Prostate gland (tissue), 2 donors: ENCODE measurements around the gene ARHGEF26. TPM values are rescaled to one million over a fixed set of nuclear protein-coding genes. Genes with fewer than 3 reads are reported as not detected.

Experiments
- DNase-seq: peaks from one replicate; pipeline ENCODE4 v3.0.0-alpha.2; 2019; ENCODE audit warnings: low spot score
- H3K27ac ChIP-seq, 2 donors: fragments of 200-600 bp; sonication (generic); 2 replicates each; pipeline ENCODE4 v1.5.1; 2017 to 2019
- H3K27me3 ChIP-seq: fragments of 200-600 bp; sonication (generic); replicated peaks from 2 replicates; pipeline ENCODE4 v1.5.1; 2019; ENCODE audit not compliant: insufficient read depth
- H3K36me3 ChIP-seq, 2 donors: fragments of 200-600 bp; sonication (generic); 1 replicate in 1 of 2; 2 replicates in 1 of 2; pipeline versions ENCODE4 v1.5.1 to v1.8.1; 2017 to 2019
- H3K4me1 ChIP-seq: fragments of 200-600 bp; sonication (generic); replicated peaks from 2 replicates; pipeline ENCODE4 v1.5.1; 2019
- H3K4me3 ChIP-seq, 2 donors: fragments of 200-600 bp; sonication (generic); 2 replicates each; pipeline ENCODE4 v1.5.1; 2017 to 2019
- H3K9me3 ChIP-seq: fragments of 200-600 bp; sonication (generic); 2 replicates; pipeline ENCODE4 v1.5.1; 2017
- CTCF ChIP-seq, 4 experiments: fragments of 200-600 bp in 2 of 4; fragments of 450-650 bp in 2 of 4; sonication (generic) in 2 of 4; IDR thresholded peaks; 1 replicate in 3 of 4; 2 replicates in 1 of 4; pipeline ENCODE4 v1.5.1; 2016 to 2019; ENCODE audit warnings: antibody characterized with exemption in 4 of 4, mild to moderate bottlenecking in 2 of 4, moderate library complexity in 2 of 4
- POLR2A ChIP-seq: fragments of 450-650 bp; IDR thresholded peaks from one replicate; pipeline ENCODE4 v1.6.1; 2016; ENCODE audit warnings: antibody characterized with exemption, mild to moderate bottlenecking
- POLR2AphosphoS5 ChIP-seq: sonication (generic); formaldehyde crosslinking; IDR thresholded peaks from one replicate; pipeline ENCODE4 v1.6.1; 2017; ENCODE audit warnings: antibody characterized with exemption
- WGBS: methylation state at CpG from one replicate; pipeline ENCODE4 v1.1.5; 2018; 5-methylcytosine and 5-hydroxymethylcytosine counted together
- intact Hi-C: fragments of 100-400 bp; cut with DNase I; formaldehyde crosslinking; loops from one replicate; pipeline ENCODE4 v1.14.2; 2022
- total RNA-seq, 2 donors: library from RNA; depleted of rRNA; stranded (reverse); fragments of >200 nt; gene quantifications; one replicate each; pipeline ENCODE4 v1.1.0, GENCODE V29; 2016

Gene ARHGEF26
- total RNA-seq, 2 donors from 2014 or later = 15.4 to 26.8 TPM

GRCh38 chr3:154247806-154248415 lies 126.7 kb downstream of the ARHGEF26 start:
- intact Hi-C loops = no loop called here
- no peak for DNase-seq
- Histone ChIP-seq H3K9me3 (no peaks in the 10 kb centered on the region), H3K4me1 (no peaks in the 10 kb centered on the region), H3K4me3 (no peak overlapping the region), H3K27ac (no peak overlapping the region), H3K36me3 (no peaks in the 10 kb centered on the region), H3K27me3 (no peaks in the 10 kb centered on the region)
- no peak for TF ChIP-seq CTCF (IDR thresholded peaks at IDR 0.05)
- no peak for TF ChIP-seq POLR2A
- no peak for TF ChIP-seq POLR2AphosphoS5
- 65% methylated on average over 2 of the region's 2 CpGs for WGBS

GRCh38 chr3:154250291-154250690 lies 129.1 kb downstream of the ARHGEF26 start:
- H3K9me3 ChIP-seq = no peaks in the 10 kb centered on the region
- H3K36me3 ChIP-seq = no peaks in the 10 kb centered on the region
- TF ChIP-seq POLR2AphosphoS5 = no peak
- no peak for TF ChIP-seq CTCF (IDR thresholded peaks at IDR 0.05)
- TF ChIP-seq POLR2A = no peak
- intact Hi-C loops = loop anchor here (5.0 kb wide), 2 partner anchors 128 to 153 kb away; partner anchors contain the start of gene ARHGEF26
- WGBS = 96% methylated on average over 4 of the region's 4 CpGs
- no peak for DNase-seq
- H3K4me3 ChIP-seq = no peak overlapping the region
- no peaks in the 10 kb centered on the region for H3K27me3 ChIP-seq
- H3K27ac ChIP-seq = no peak overlapping the region
- no peaks in the 10 kb centered on the region for H3K4me1 ChIP-seq

GRCh38 chr3:154251610-154252009 lies 130.4 kb downstream of the ARHGEF26 start:
- TF ChIP-seq CTCF (IDR thresholded peaks at IDR 0.05) (no peak), POLR2AphosphoS5 (no peak), POLR2A (no peak)
- Histone ChIP-seq H3K4me1 (no peaks in the 10 kb centered on the region), H3K27ac (no peak overlapping the region), H3K36me3 (no peaks in the 10 kb centered on the region), H3K27me3 (no peaks in the 10 kb centered on the region), H3K4me3 (no peak overlapping the region), H3K9me3 (no peaks in the 10 kb centered on the region)
- 94% methylated on average over 3 of the region's 3 CpGs for WGBS
- intact Hi-C loops = loop anchor here (5.0 kb wide), 2 partner anchors 129 to 154 kb away; partner anchors contain the start of gene ARHGEF26
- no peak for DNase-seq

- Histone ChIP-seq H3K27ac (no peak overlapping the region), H3K27me3 (no peaks in the 10 kb centered on the region), H3K4me3 (no peak overlapping the region), H3K9me3 (no peaks in the 10 kb centered on the region), H3K36me3 (no peaks in the 10 kb centered on the region), H3K4me1 (no peaks in the 10 kb centered on the region)
- 8% methylated on average over 11 of the region's 11 CpGs for WGBS
- intact Hi-C loops = loop anchor here (5.0 kb wide), 2 partner anchors 131 to 156 kb away; partner anchors contain the start of gene ARHGEF26
- TF ChIP-seq POLR2A = no peak
- TF ChIP-seq POLR2AphosphoS5 = peak; percentile 58
- TF ChIP-seq CTCF (IDR thresholded peaks at IDR 0.05) = peak; percentile 84 to 94 (median 93)
- DNase-seq = peak; percentile 92
Observed at GRCh38 chr3:154252759-154253638, 131.8 kb downstream of the ARHGEF26 start.
